GM12873 (cell line): Measurements from ENCODE around the gene GATAD1.

ENCODE experiments used
- TF ChIP-seq, protein P1 (sequence below): IDR thresholded peaks from 2 replicates; pipeline ENCODE4 v1.5.1; 2012; ENCODE audit warnings: low read depth, mild to moderate bottlenecking, moderate library complexity, low read length, control low read depth; ENCODE audit not compliant: insufficient read depth; ENCODE audit errors: missing control alignments

The GATAD1 gene, protein sequence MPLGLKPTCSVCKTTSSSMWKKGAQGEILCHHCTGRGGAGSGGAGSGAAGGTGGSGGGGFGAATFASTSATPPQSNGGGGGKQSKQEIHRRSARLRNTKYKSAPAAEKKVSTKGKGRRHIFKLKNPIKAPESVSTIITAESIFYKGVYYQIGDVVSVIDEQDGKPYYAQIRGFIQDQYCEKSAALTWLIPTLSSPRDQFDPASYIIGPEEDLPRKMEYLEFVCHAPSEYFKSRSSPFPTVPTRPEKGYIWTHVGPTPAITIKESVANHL

DNA sequence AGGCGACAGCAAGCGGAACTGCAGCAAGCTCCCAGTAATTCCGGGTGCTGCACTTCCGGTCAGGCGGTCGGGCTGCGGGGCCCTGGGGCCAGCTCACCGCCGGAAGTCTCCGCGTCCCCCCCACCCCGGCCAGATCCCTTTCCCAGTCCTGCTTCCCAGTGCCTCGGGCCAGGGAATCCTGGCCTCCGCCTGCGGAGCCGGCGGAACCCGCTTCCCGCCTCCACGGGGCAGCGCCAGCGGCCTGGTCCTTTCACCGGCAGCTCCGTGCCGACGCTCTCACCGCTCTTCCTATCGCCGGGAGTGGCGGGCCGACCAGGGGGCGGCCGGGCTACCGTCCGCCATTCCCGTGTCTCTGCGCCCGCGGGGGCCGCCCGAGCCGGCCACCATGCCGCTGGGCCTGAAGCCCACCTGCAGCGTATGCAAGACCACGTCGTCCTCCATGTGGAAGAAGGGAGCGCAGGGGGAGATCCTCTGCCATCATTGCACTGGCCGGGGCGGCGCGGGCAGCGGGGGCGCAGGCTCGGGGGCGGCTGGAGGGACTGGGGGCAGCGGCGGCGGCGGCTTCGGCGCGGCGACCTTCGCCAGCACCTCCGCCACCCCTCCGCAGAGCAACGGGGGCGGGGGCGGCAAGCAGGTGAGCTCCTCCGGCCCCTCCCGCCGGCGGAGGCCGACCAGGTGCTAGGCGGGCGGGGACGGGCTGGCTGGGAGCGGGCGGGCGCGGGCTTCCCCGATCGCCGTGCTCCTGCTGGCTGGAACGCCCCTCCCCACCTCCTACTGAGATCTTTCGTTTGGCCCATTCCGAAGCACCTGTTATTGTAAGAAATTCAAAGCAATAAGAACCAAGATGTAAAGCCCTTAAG, at the start of gene GATAD1:
Gene GATAD1, plus strand, starts transcription at position 138 of the 860 bp plus-strand sequence. Its CDS starts 248 bp downstream, at position 386.
- TF ChIP-seq, protein P1, sequence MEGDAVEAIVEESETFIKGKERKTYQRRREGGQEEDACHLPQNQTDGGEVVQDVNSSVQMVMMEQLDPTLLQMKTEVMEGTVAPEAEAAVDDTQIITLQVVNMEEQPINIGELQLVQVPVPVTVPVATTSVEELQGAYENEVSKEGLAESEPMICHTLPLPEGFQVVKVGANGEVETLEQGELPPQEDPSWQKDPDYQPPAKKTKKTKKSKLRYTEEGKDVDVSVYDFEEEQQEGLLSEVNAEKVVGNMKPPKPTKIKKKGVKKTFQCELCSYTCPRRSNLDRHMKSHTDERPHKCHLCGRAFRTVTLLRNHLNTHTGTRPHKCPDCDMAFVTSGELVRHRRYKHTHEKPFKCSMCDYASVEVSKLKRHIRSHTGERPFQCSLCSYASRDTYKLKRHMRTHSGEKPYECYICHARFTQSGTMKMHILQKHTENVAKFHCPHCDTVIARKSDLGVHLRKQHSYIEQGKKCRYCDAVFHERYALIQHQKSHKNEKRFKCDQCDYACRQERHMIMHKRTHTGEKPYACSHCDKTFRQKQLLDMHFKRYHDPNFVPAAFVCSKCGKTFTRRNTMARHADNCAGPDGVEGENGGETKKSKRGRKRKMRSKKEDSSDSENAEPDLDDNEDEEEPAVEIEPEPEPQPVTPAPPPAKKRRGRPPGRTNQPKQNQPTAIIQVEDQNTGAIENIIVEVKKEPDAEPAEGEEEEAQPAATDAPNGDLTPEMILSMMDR: peak; percentile 85

DNA sequence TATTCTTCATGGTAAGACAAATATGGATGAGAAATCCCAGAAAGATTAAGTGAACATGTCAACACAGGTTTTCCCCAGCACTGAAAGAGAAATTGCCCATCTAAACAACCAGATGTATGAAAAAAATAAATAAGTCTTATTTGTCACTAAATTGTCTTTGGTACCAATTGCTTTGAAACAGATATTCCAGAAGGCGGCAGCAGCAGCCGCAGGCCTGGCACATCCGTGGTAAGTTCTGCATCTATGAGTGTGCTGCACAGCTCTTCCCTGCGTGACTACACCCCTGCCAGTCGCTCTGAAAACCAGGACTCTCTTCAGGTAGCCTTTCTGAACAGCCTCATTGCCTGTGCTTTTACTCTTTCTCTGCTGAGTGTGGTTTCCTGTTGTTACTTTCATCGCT, 49.7 kb upstream of the GATAD1 start:
- TF ChIP-seq, protein P1: no peak

DNA sequence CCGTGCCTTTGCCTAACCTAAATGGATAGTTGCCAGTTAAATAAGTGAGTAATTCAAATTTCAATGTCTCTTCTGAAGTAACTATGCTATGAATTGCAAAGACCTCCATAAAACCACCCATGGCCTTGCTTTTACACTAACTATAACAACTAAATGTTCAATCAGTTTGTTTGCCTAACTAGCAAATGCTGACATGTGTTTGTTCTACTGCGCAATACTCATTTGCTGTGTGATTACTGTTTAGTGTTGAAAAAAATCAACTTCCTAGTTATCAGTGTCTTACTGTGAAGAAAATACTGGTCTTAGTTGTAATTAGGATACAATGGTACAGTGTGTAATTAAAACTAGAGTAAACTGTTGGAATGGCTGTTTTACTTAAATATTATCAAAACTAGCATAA, 47.3 kb upstream of the GATAD1 start:
- TF ChIP-seq, protein P1: no peak

DNA sequence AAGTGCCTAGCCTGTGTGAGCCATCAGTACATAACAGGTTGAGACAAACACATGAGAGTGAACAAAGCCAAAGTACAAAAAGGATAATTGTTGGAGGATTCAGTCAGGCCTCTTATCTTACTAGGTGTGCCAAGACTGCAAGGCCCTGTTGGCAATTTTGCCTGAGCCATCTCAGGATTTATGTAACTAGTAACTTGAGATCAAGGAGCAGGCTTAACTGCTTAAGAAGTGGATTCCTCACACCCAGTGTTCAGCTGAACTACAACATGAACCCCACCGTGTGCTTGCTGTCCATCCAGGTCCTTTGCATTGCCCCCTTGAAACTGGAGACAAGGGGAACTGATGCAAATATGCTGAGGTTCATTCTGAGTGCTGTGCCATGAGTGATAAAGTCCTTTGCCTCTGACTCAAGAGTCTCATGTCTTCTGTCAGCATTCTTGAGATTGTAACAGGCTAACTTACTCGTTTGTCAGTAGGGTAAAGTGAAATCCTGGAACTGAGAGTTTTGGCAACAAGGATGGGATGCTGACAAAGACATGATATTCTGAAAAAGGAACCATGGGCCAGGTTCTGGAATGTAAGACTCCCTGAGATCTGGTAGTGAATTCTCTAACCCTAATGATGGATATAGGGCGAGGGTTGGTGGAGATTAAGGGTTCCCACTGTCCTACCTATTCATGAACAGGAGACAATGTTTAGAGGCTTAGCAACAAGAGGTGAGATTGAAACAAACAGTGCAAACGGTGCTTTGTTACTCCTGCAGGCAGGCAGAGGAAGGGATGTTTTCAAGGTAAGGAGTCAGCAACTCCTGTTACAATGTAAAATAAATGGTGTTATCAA, 44.1 kb upstream of the GATAD1 start:
- TF ChIP-seq, protein P1: no peak

DNA sequence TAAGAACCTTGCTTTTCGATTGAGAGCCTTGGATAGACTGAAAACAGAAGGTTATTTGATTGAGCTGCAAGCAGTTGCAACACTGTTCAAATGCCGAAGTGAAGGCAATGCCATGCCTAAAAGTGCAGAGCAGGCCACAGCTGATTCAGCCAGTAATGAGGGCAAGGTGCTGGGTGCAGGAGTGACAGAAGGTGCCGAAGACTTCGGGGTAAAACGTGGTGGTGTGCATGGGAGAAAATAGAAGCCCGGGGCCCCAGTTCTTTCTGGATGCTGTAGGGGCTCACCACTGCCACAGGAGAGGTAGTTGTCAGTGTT, 43.6 kb upstream of the GATAD1 start:
- TF ChIP-seq, protein P1: no peak

DNA sequence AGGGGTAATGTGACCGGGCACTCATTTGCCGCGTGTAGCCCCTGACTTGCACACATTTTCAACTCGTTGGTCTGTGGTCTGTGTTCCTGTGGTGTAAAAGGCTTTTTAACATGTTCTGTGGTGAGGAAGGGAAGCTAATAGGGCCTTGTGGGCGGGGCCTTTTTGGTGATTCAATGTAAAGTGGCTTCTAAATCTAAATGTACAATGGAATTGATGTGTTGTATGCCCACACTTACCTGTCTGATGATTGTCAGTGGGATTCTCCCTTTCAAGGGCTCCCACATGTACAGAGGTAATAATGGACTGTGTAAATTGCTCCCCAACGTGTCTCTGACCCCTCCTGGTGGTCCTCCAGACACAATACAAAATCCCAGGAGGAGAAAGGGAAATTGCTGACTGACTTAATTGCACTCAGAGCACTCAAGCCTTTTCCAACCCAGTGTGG, 43.1 kb upstream of the GATAD1 start:
- TF ChIP-seq, protein P1: no peak

DNA sequence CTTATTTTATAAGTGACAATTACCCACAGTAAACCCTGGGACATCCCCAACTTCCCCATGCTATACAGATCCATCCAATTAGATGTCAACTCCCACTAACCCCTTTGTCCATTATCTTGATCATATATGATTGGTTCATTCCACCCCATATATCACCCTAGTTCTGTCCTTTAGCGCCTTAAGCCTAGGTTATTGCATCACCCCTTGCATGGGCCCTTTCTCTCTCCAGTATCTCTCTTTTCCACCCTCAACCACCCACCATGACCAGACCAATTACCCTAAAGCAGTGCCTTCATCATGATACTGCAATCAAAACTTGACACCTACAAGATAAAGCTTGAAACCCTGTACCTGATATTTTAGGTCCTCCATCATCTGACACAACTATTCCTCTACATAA, 37.9 kb upstream of the GATAD1 start:
- TF ChIP-seq, protein P1: no peak
